Right lobe of liver (tissue), 6 donors: Measurements from ENCODE around the gene ACER3. TPM values are rescaled to one million over a fixed set of nuclear protein-coding genes. Genes with fewer than 3 reads are reported as not detected.

ENCODE experiments used
- ATAC-seq, 4 donors: fragments of 200-7000 bp; cut with Tn5 transposase; one replicate each; pipeline ENCODE4 v1.9.1; 2020; ENCODE audit warnings: mild to moderate bottlenecking in 4 of 4, moderate library complexity in 4 of 4
- DNase-seq, 3 donors: peaks; one replicate each; pipeline ENCODE4 v3.0.0-alpha.2; 2020
- H3K27ac ChIP-seq, 3 donors: fragments of 200-600 bp; one replicate each; pipeline ENCODE4 v1.8.0; 2022
- H3K27me3 ChIP-seq, 2 donors: fragments of 200-600 bp; one replicate each; pipeline ENCODE4 v1.8.0; 2022
- H3K36me3 ChIP-seq, 4 donors: fragments of 200-600 bp; sonication (generic) in 1 of 4; one replicate each; pipeline versions ENCODE4 v1.5.1 to v1.8.0; 2017 to 2022; ENCODE audit warnings: control low read depth in 1 of 4
- H3K4me1 ChIP-seq, 4 donors: fragments of 200-600 bp; sonication (generic) in 1 of 4; one replicate each; pipeline versions ENCODE4 v1.5.1 to v1.8.0; 2017 to 2022; ENCODE audit warnings: control low read depth in 1 of 4
- H3K4me3 ChIP-seq, 3 donors: fragments of 200-600 bp; one replicate each; pipeline ENCODE4 v1.8.0; 2022
- H3K9me3 ChIP-seq, 4 donors: fragments of 200-600 bp; sonication (generic) in 1 of 4; one replicate each; pipeline versions ENCODE4 v1.5.1 to v1.8.0; 2017 to 2022; ENCODE audit warnings: control low read depth in 1 of 4
- CTCF ChIP-seq, 4 donors: fragments of 200-600 bp in 3 of 4; fragments of 450-650 bp in 1 of 4; IDR thresholded peaks; one replicate each; pipeline versions ENCODE4 v1.5.1 to v1.8.0; 2016 to 2022; ENCODE audit warnings: antibody characterized with exemption in 4 of 4, mild to moderate bottlenecking in 2 of 4
- POLR2A ChIP-seq: fragments of 450-650 bp; IDR thresholded peaks from one replicate; pipeline ENCODE4 v1.6.1; 2017; ENCODE audit warnings: antibody characterized with exemption, mild to moderate bottlenecking
- WGBS: methylation state at CpG from one replicate; pipeline ENCODE4 v1.1.6; 2018; ENCODE audit warnings: low coverage, low lambda C conversion rate; ENCODE audit not compliant: insufficient coverage; ENCODE audit errors: missing lambda C conversion rate; 5-methylcytosine and 5-hydroxymethylcytosine counted together
- intact Hi-C, 2 donors: fragments of 100-400 bp; cut with DNase I; formaldehyde crosslinking; loops; one replicate each; pipeline versions ENCODE4 v1.11.2 to v1.14.1; 2022
- total RNA-seq, 6 experiments: library from RNA; depleted of rRNA in 2 of 6; stranded (reverse); fragments of >200 nt in 2 of 6; fragmentation: NEBNext Ultra II Directional in 3 of 6; extraction: Animal tissue kit (Norgen Biotek cat#: 25700) in 3 of 6; gene quantifications; one replicate each; pipeline versions ENCODE4 v1.1.0 to v1.2.4, GENCODE V29; 2016 to 2023
- donor health status: DM: no; HTN: yes; CAD: no.
- donor health status: DM: no; HTN: no; CAD: no.
- donor health status: DM: no; HTN: no; CAD: no.
- donor health status: DM: no; HTN: yes; CAD: no.
- donor health status: DM: no; HTN: yes; CAD: no.

Gene ACER3
- total RNA-seq, 6 experiments from 2014 or later, result 5.1 to 11.6 (median 7.3) TPM

GRCh38 chr11:77063407-77063806 lies 202.7 kb downstream of the ACER3 start:
- H3K4me3 ChIP-seq, result no peak overlapping the region
- H3K36me3 ChIP-seq, result no peaks in the 10 kb centered on the region
- no CpG with 5 or more reads among the region's 1 CpG for WGBS
- ATAC-seq (no peak), DNase-seq (peak in 1 of 3 donors; percentile 28)
- intact Hi-C loops, result no loop called here
- no peaks in the 10 kb centered on the region for H3K9me3 ChIP-seq
- peaks cover 0 to 51% (median 16%) of the 10 kb centered on the region in 4 donors for H3K4me1 ChIP-seq
- no peaks in the 10 kb centered on the region for H3K27me3 ChIP-seq
- TF ChIP-seq CTCF (IDR thresholded peaks at IDR 0.05) (no peak), POLR2A (no peak)
- H3K27ac ChIP-seq, result peak overlapping the region in 2 of 3 donors; percentile 98 to 99

GRCh38 chr11:77063861-77064260 lies 203.1 kb downstream of the ACER3 start:
- peaks cover 0 to 56% (median 18%) of the 10 kb centered on the region in 4 donors for H3K4me1 ChIP-seq
- no peaks in the 10 kb centered on the region for H3K27me3 ChIP-seq
- DNase-seq, result no peak
- peak overlapping the region in 2 of 3 donors; percentile 98 to 99 for H3K27ac ChIP-seq
- WGBS, result 90% methylated on average over 3 of the region's 4 CpGs
- intact Hi-C loops, result no loop called here
- no peaks in the 10 kb centered on the region for H3K9me3 ChIP-seq
- no peaks in the 10 kb centered on the region for H3K36me3 ChIP-seq
- TF ChIP-seq POLR2A, result no peak
- TF ChIP-seq CTCF (IDR thresholded peaks at IDR 0.05), result no peak
- ATAC-seq, result no peak
- H3K4me3 ChIP-seq, result no peak overlapping the region

- no peaks in the 10 kb centered on the region for H3K9me3 ChIP-seq
- H3K4me1 ChIP-seq, result peaks cover 0 to 57% (median 19%) of the 10 kb centered on the region in 4 donors
- no peaks in the 10 kb centered on the region for H3K27me3 ChIP-seq
- peak in 2 of 4 donors; percentile 12 to 14 for ATAC-seq
- peak in 2 of 3 donors; percentile 82 for DNase-seq
- H3K36me3 ChIP-seq, result no peaks in the 10 kb centered on the region
- intact Hi-C loops, result no loop called here
- peak overlapping the region in 2 of 3 donors; percentile 98 to 99 for H3K27ac ChIP-seq
- 62% methylated on average over 3 of the region's 4 CpGs for WGBS
- TF ChIP-seq CTCF (IDR thresholded peaks at IDR 0.05), result no peak
- TF ChIP-seq POLR2A, result no peak
- no peak overlapping the region for H3K4me3 ChIP-seq
Measured at GRCh38 chr11:77064648-77065217, 204.0 kb downstream of the ACER3 start.

GRCh38 chr11:77065878-77066228 lies 205.1 kb downstream of the ACER3 start:
- Histone ChIP-seq H3K4me1 (peaks cover 0 to 46% (median 13%) of the 10 kb centered on the region in 4 donors), H3K27ac (peak overlapping the region; percentile 89 to 99 (median 98)), H3K9me3 (no peaks in the 10 kb centered on the region), H3K36me3 (no peaks in the 10 kb centered on the region), H3K4me3 (peak overlapping the region; percentile 59 to 90 (median 70)), H3K27me3 (no peaks in the 10 kb centered on the region)
- no peak for TF ChIP-seq CTCF (IDR thresholded peaks at IDR 0.05)
- peak; percentile 52 for TF ChIP-seq POLR2A
- intact Hi-C loops, result no loop called here
- ATAC-seq, result peak; percentile 52 to 60 (median 55)
- DNase-seq, result peak; percentile 71 to 89 (median 87)
- 5% methylated on average over 10 of the region's 14 CpGs for WGBS
